HG03159 (cell line): ENCODE results near the gene TMCO4.
"Not testable (repeated sequence)": the region's sequence is repeated elsewhere in the genome, so short reads cannot be mapped to it uniquely, and the experiment has no call there.

Experiments used
- ATAC-seq: cut with Tn5 transposase; IDR thresholded peaks from one replicate; pipeline ENCODE4 v1.9.1; 2021; ENCODE audit warnings: mild to moderate bottlenecking, moderate library complexity; ENCODE audit not compliant: unreplicated experiment

Gene TMCO4

GRCh38 chr1:19643602-19644394 lies 155.9 kb downstream of the TMCO4 start, which contains the start of gene NBL1:
Gene NBL1, plus strand, starts transcription at chr1:19644311. Its CDS starts 10,720 bp downstream, at chr1:19655031.
- no peak for ATAC-seq

GRCh38 chr1:19643121-19643520 lies 156.6 kb downstream of the TMCO4 start:
- ATAC-seq = no peak

- ATAC-seq = no peak
Measured at GRCh38 chr1:19640363-19641316, 159.1 kb downstream of the TMCO4 start.

- no peak for ATAC-seq
Measured at GRCh38 chr1:19639999-19640362, 159.7 kb downstream of the TMCO4 start.

- not testable (repeated sequence) for ATAC-seq
Measured at GRCh38 chr1:19639228-19639627, 160.5 kb downstream of the TMCO4 start.

GRCh38 chr1:19637606-19638005 lies 162.1 kb downstream of the TMCO4 start:
- ATAC-seq = no peak

- not testable (repeated sequence) for ATAC-seq
Measured at GRCh38 chr1:19636749-19637148, 163.0 kb downstream of the TMCO4 start.

GRCh38 chr1:19636065-19636464 lies 163.7 kb downstream of the TMCO4 start:
- ATAC-seq = no peak

- ATAC-seq = no peak
Measured at GRCh38 chr1:19635646-19636045, 164.1 kb downstream of the TMCO4 start.

GRCh38 chr1:19635064-19635463 lies 164.7 kb downstream of the TMCO4 start:
- ATAC-seq = not testable (repeated sequence)

GRCh38 chr1:19633106-19633505 lies 166.6 kb downstream of the TMCO4 start:
- no peak for ATAC-seq
